ENCODE data around the gene SP4.
A peak's percentile ranks its signal among the peaks of the same experiment; 100 is the strongest.

Gene SP4

GRCh38 chr7:21426286-21427181 lies 1.3 kb upstream of the SP4 start:
- peak overlapping the region; percentile 69 for H3K4me3 ChIP-seq (ENCODE audit: low read length)
- no peak for TF ChIP-seq CTCF (conservative IDR thresholded peaks at IDR 0.05; ENCODE audit: low read length)
- DNase-seq (ENCODE audit: low read depth): peak; percentile 16

DNA sequence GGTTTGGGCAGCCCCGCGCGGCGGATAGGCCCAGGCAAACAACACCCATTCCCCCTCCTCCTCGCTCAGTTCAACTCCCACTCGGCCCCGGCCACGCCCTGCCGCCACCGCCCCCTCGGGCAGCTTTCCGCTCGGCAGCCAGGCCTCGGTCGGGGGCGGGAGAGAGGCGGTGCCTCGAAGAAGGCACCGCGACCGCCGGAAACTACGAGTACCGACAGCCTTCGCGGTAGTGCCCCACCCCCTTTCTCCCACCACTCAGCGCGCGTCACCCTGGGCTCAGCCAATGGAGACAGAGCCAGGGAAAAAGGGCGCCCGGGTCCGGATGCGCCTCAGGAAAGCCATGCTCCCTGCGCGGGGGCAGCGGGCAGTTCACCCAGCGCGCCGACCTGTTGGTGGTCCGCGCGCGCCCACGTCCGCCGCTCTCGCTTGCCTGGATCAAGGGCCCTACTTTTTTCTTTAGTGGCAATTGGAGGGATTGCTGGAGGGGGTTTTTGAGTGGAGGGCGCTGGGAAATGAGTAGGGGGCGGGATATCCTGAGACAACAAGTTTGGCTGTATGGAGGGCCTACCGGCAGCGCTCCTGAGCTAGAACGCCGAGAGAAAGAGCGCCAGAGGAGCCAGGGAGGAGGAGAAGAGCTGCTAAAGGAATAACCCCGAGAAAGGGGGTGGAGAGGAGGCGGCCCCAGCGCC lies 557 bp upstream of the SP4 start:
- H3K4me3 ChIP-seq (ENCODE audit: low read length): peak overlapping the region; percentile 87
- TF ChIP-seq CTCF (conservative IDR thresholded peaks at IDR 0.05; ENCODE audit: low read length): no peak
- DNase-seq (ENCODE audit: low read depth): peak; percentile 98

- peak overlapping the region; percentile 75 for H3K4me3 ChIP-seq (ENCODE audit: low read length)
- DNase-seq (ENCODE audit: low read depth): no peak
- TF ChIP-seq CTCF (conservative IDR thresholded peaks at IDR 0.05; ENCODE audit: low read length): no peak
Measured at GRCh38 chr7:21428659-21428941, 717 bp downstream of the SP4 start.

- no peak for DNase-seq (ENCODE audit: low read depth)
- H3K4me3 ChIP-seq (ENCODE audit: low read length): peak overlapping the region; percentile 75
- no peak for TF ChIP-seq CTCF (conservative IDR thresholded peaks at IDR 0.05; ENCODE audit: low read length)
Measured at GRCh38 chr7:21429021-21429420, 1.1 kb downstream of the SP4 start.

DNA sequence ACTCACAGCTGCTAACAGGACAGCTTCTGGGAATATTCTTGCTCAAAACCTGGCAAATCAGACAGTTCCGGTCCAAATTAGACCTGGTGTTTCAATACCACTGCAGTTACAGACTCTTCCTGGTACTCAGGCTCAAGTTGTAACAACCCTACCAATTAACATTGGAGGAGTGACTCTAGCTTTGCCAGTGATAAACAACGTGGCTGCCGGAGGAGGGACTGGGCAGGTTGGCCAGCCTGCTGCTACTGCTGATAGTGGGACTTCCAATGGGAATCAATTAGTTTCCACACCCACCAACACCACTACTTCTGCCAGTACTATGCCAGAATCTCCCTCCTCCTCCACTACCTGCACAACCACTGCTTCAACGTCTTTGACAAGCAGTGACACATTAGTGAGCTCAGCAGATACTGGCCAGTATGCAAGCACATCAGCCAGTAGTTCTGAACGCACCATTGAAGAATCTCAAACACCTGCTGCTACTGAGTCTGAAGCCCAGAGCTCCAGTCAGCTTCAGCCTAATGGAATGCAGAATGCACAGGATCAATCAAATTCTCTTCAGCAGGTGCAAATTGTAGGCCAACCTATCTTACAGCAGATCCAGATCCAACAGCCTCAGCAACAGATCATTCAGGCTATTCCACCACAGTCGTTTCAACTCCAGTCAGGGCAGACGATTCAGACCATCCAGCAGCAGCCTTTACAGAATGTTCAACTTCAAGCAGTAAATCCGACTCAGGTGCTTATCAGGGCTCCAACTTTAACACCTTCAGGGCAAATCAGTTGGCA lies 2.1 kb downstream of the SP4 start:
- DNase-seq (ENCODE audit: low read depth): no peak
- no peak for TF ChIP-seq CTCF (conservative IDR thresholded peaks at IDR 0.05; ENCODE audit: low read length)
- no peak overlapping the region for H3K4me3 ChIP-seq (ENCODE audit: low read length)

DNA sequence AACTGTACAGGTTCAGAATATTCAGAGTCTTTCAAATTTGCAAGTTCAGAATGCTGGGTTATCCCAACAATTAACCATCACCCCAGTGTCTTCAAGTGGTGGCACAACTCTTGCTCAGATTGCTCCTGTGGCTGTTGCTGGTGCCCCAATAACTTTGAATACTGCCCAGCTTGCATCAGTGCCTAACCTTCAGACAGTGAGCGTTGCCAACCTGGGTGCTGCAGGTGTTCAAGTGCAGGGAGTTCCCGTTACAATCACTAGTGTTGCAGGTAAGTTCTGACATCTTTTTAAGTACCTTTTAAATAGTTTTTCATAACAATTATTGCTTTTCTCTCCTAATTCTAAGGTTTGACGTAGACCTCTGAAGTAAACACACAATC lies 2.7 kb downstream of the SP4 start:
- no peak for DNase-seq (ENCODE audit: low read depth)
- no peak overlapping the region for H3K4me3 ChIP-seq (ENCODE audit: low read length)
- TF ChIP-seq CTCF (conservative IDR thresholded peaks at IDR 0.05; ENCODE audit: low read length): no peak
